Amniotic epithelial cell (primary cell): Measurements from ENCODE around the gene ZFX.
"Not testable (repeated sequence)": the region's sequence is repeated elsewhere in the genome, so short reads cannot be mapped to it uniquely, and the experiment has no call there.

Experiments
- DNase-seq: peaks from one replicate; pipeline ENCODE4 v3.0.0-alpha.2; 2010; ENCODE audit warnings: low read depth

The ZFX gene

DNA sequence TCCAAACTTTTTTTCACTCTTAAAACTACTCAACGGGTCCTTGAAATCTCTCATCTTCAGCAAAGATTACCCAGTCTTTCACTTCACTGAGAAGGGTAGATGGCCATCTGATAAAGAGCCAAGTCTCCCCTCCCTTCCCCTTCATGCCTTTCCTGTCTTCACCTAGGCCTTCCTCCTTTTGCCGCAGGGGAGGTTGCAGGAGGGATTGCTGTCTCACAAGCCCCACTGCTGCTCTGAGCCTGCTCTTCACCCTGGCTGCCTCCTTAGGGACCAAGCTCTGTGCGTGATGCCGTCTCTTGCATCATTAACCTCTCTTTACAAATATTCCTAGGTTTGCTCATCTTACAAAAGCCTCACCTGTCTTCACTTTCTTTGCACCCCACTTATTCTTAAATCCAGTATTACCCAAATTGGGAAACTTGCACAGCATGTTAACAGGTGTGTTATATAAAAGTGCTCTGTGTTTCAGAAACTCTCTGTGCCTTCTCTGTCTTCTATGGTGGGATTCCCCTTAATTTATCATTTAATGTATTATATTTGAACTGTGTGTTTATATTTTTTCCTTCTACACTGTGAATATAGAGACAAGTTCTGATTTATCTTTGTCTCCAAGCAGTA, 3.8 kb downstream of the ZFX start:
- no peak for DNase-seq

- DNase-seq: no peak
Measured at GRCh38 chrX:24153796-24154189, 4.3 kb downstream of the ZFX start.

DNA sequence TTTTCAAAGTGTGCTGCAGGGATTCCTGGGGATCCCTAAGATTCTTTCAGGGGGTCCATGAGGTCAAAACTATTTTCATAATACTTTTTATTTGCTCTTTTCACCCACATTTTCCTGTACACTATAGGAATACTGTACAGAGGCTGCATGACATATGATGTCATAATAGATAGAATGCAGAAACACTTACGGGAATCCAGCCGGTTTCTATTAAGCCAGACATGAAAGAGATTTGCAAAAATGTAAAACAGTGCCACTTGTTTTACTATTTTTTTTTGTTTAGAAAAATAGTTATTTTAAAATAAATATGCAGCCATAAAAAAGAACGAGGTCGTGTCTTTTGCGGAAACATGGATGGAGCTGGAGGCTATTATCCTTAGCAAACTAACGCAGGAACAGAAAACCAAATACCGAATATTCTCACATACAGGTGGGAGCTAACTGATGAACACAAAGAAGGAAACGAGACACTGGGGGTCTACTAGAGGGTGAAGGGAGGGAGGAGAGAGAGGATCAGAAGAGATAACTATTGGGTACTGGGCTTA, 5.0 kb downstream of the ZFX start:
- no peak for DNase-seq

- not testable (repeated sequence) for DNase-seq
Measured at GRCh38 chrX:24155747-24156146, 6.2 kb downstream of the ZFX start.

DNA sequence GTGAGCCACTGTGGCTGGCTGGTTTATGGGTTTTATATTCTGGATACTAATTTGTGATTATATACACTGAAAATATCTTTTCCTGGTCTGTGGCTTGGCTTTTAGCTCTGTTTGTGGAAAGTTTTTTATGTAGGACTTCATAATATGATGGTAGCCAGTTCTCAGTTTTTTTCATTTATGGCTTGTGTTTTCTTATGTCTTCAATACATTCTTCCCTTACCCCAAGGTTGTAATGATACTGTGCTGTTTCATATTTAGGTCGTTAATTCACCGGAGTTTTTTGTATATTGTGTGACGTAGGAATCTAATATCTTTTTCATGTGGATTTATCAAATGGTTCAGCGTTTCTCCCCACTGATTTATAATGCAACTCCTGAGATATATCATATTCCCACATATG, 6.6 kb downstream of the ZFX start:
- no peak for DNase-seq

GRCh38 chrX:24158881-24159280, 9.4 kb downstream of the ZFX start:
- DNase-seq: no peak

DNA sequence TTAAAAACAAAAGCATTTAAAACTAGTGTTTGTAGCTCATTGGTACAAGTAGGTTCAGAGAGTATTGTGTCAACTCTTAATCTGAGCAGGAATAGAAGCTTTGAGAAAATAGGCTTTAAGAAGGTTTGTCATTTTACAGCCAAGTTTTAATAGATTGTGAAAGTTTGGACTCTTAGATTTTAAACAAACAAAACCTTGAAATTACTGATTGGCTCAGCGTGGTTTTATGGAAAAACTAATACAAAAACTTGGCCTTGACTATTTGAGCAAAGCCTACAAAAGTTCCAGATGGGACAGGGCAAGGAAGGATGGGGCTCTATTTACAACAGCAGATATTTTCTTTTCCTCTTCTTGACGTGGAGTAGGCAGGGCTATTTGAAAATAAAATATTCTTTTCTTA, 16.5 kb downstream of the ZFX start:
- DNase-seq: no peak

DNA sequence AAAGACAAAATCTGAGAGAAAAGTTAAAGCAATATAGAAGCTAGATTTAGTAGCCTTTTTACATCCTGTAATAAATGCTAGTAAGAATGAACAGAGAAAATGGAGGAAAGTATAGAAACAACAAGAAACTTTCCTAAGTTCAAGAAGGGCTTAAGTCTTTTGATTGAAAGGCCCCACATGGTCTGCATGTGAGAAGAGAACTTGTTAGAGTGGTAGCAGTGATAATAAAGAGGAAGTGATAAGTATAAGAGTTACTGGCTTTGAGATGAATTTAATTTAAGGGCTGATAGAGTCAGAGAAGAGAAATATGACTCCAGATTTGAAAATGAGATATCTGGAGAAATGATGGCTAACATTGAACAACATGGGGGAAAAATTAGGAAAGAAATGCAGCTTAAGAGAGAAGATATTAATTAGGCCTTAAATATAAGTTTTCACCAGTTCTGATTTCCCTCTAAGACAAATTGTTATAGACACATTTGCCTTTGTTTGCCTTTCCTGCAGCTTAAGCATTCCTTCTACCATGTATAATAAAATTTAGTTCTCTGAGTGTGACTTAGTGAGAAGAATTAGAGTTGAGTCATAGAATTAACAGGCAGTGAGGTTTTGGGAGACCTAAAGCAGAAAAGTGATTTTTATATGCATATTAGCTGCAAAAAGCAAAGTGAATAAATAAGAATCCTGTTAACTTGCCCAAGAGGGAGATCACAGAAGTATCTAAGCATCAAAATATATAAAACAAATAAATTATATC, 18.4 kb downstream of the ZFX start:
- DNase-seq: no peak

- no peak for DNase-seq
Measured at GRCh38 chrX:24168807-24169206, 19.3 kb downstream of the ZFX start.

- no peak for DNase-seq
Measured at GRCh38 chrX:24169211-24169610, 19.7 kb downstream of the ZFX start.

GRCh38 chrX:24173115-24173847, 23.8 kb downstream of the ZFX start:
- peak; percentile 66 for DNase-seq

DNA sequence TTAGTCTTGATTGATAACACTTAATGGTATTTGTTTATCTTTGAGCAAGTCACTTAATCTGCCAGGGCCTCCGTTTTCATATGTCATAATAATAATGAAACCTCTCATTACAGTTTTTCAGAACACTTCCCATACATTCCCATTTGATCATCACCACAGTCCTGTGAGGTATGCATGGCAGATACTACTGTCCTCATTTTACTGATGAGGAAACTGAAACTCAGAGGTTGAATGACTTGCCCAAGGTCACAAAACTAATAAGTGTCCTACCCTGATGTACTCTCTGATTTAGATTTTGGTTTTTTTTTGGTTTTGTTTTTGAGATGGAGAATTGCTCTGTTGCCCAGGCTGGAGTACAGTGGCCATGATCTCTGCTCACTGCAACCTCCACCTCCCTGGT, 25.7 kb downstream of the ZFX start:
- DNase-seq: no peak

- no peak for DNase-seq
Measured at GRCh38 chrX:24178441-24178840, 28.9 kb downstream of the ZFX start.

DNA sequence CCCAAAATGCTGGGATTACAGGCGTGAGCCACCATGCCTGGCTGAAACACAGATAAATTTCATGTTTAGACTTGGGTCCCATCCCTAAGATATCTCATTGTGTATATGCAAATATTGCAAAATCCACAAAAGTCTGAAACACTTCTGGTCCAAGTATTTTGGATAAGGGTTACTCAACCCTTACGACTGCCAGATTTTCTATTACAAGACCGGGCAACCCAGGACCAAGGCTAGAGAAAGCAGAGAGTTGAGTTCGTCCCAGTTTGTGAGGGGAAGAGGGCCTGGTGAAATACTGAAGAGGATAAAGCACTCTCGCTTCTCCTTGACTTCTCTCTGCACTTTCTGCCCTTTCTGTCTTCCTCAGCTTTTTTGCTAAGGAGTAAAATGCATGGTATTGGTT, 34.5 kb downstream of the ZFX start:
- peak; percentile 22 for DNase-seq

DNA sequence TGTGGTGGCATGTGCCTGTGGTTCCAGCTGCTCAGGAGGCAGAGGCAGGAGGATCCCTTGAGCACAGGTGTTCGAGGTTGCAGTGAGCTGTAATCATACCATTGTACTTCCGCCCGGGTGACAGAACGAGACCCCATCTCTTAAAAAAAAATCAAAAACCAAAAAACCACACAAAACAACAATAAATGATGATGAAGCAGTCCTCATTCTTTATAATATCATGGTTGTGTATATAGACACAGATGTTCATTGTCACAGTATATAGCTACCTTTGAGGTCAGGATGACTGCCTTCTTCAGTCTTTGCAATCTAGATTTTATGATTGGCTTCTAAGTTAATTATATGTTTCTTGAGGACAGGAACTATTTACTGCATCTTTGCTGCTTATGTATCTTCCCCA, 37.0 kb downstream of the ZFX start:
- DNase-seq: no peak

GRCh38 chrX:24186986-24187385, 37.5 kb downstream of the ZFX start:
- no peak for DNase-seq

DNA sequence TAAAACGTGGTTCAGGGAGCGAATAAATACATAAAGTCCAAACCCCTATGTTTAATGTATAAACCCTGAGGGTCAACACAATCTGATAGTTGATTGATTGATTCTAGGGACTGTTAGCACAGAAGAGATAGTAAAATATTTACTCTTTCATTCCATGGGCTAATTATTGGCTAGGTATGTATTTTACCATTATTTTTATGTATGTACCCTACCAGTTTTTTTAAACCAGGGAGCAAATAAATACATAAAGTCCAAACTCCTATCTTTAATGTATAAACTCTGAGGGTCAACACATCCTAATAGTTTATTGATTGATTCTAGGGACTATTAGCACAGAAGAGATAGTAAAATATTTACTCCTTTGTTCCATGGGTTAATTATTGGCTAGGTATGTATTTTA, 40.0 kb downstream of the ZFX start:
- no peak for DNase-seq

DNA sequence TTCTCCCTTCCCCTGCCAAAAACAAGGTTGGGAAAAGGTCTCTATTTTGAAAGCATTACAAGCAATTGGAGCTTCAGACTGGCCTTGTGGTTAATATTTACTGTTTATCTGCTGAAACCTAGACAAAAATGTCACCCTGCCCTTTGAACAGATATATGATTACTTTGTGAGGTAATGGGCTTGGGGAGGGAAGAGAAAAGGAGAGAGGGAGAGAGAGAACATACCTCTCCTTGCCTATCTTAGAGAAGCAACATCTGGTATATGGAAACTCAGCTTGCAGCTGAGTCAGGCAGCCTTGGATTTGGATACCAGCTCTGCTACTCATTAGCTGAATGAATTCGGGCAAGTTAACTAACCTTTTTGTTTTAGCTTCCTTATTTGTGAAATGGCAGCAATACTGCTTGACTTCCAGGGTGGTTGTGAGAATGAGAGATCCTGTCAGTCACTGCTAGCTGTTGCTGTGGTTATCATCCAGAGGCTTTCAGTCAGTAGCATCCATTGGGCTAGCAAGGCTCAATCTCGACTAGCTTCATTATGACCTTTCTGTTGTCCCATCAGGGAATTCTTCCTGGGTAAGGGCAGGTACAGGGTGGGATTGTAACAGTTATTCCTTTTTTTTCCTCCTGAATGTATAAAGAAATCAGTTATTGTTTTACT, 41.1 kb downstream of the ZFX start:
- peak; percentile 59 for DNase-seq

DNA sequence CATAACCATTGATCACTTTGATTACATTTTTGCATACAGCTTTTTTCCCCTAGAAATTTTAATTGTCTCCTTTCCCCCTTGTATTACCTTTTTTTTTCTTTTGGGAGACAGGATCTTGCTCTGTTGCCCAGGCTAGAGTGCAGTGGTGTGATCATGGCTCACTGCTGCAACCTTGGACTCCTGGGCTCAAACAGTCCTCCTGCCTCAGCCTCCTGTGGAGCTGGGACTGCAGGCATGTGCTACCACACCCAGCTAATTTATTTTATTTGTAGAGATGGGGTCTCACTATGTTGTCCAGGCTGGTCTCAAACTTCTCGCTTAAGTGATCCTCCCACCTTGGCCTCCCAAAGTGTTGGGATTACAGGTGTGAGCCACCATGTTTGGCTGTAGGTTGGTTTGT, 47.0 kb downstream of the ZFX start:
- DNase-seq: no peak

- DNase-seq: no peak
Measured at GRCh38 chrX:24198101-24198500, 48.6 kb downstream of the ZFX start.

- DNase-seq: no peak
Measured at GRCh38 chrX:24200133-24200532, 50.6 kb downstream of the ZFX start.

DNA sequence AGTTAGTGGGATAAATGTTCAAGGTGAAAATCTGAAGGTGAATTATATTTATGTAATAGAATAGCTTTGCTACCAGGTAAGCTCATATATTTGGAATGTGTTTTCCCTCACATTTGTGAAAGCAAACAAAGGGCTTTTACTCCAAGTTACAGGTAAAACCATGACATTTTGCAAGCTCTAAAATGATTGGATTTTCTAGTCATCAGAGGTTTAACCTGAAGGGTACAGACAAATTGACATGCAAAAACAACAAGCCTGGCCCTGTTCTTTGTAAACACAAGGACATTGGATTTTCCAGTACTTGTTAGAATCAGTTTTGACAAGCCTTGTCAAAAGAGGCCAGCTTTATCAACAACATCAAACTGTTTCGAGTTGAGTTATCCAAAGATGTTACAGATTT, 51.7 kb downstream of the ZFX start:
- DNase-seq: no peak
